OCI-LY1 (cell line): ENCODE measurements around the gene FBXO28.
A peak's percentile ranks its signal among the peaks of the same experiment; 100 is the strongest.

Experiments used
- H2AFZ ChIP-seq: fragments of 200-600 bp; sonication (generic), shearing (Covaris generic); 2 replicates; pipeline ENCODE4 v1.6.0; 2014; ENCODE audit warnings: antibody characterized with exemption, mild to moderate bottlenecking, low read length
- H3F3A ChIP-seq: fragments of 200-600 bp; sonication (generic), shearing (Covaris generic); 2 replicates; pipeline ENCODE4 v1.6.0; 2014; ENCODE audit warnings: mild to moderate bottlenecking, antibody characterized with exemption, low read length, moderate library complexity; ENCODE audit not compliant: insufficient read depth
- H3K27ac ChIP-seq: fragments of 200-600 bp; sonication (generic); 2 replicates; pipeline ENCODE4 v1.5.1; 2014; ENCODE audit warnings: low read length, mixed run types, mild to moderate bottlenecking, low read depth; ENCODE audit not compliant: poor library complexity, severe bottlenecking
- H3K27me3 ChIP-seq: fragments of 200-600 bp; sonication (generic); 2 replicates; pipeline ENCODE4 v1.6.0; 2014; ENCODE audit warnings: antibody characterized with exemption, mild to moderate bottlenecking, low read length, moderate library complexity; ENCODE audit not compliant: insufficient read depth
- H3K36me3 ChIP-seq: fragments of 200-600 bp; sonication (generic); 2 replicates; pipeline ENCODE4 v1.6.1; 2014; ENCODE audit warnings: mild to moderate bottlenecking, antibody characterized with exemption, low read length, moderate library complexity, mixed read lengths; ENCODE audit not compliant: insufficient read depth
- H3K4me1 ChIP-seq: fragments of 200-600 bp; sonication (generic); 2 replicates; pipeline ENCODE4 v1.5.1; 2014; ENCODE audit warnings: mild to moderate bottlenecking, low read length, moderate library complexity; ENCODE audit not compliant: insufficient read depth, severe bottlenecking
- H3K4me2 ChIP-seq: fragments of 200-600 bp; sonication (generic), shearing (Covaris generic); 2 replicates; pipeline ENCODE4 v1.6.1; 2014; ENCODE audit warnings: low read length
- H3K4me3 ChIP-seq: fragments of 200-600 bp; sonication (generic); 2 replicates; pipeline ENCODE4 v1.5.1; 2014; ENCODE audit warnings: low read length, low read depth, mild to moderate bottlenecking, mixed read lengths; ENCODE audit not compliant: poor library complexity, severe bottlenecking
- H3K79me2 ChIP-seq: fragments of 200-600 bp; shearing (Covaris generic); 2 replicates; pipeline ENCODE4 v1.6.1; 2016; ENCODE audit warnings: mixed run types, low read length, mixed read lengths; ENCODE audit not compliant: insufficient read depth
- H3K9ac ChIP-seq: fragments of 200-600 bp; sonication (generic), shearing (Covaris generic); 2 replicates; pipeline ENCODE4 v1.6.1; 2014; ENCODE audit warnings: mild to moderate bottlenecking, low read length, mixed read lengths
- H3K9me2 ChIP-seq: fragments of 200-600 bp; sonication (generic), shearing (Covaris generic); 2 replicates; pipeline ENCODE4 v1.6.1; 2014; ENCODE audit warnings: low read depth, mild to moderate bottlenecking, low read length, mixed read lengths
- H3K9me3 ChIP-seq: fragments of 200-600 bp; shearing (Covaris generic); 2 replicates; pipeline ENCODE4 v1.6.1; 2014; ENCODE audit warnings: low read length, mixed read lengths
- H4K20me1 ChIP-seq: fragments of 200-600 bp; sonication (generic), shearing (Covaris generic); 2 replicates; pipeline ENCODE4 v1.6.0; 2016; ENCODE audit warnings: mild to moderate bottlenecking, low read length; ENCODE audit not compliant: insufficient read depth
- EZH2 ChIP-seq: fragments of 200-600 bp; sonication (generic), shearing (Covaris generic); IDR thresholded peaks from 2 replicates; pipeline ENCODE4 v1.8.0; 2017; ENCODE audit warnings: borderline replicate concordance, mixed run types, mild to moderate bottlenecking, antibody characterized with exemption, low read length, moderate library complexity, mixed read lengths
- TF ChIP-seq, protein P1 (sequence below): fragments of 200-600 bp; sonication (generic), shearing (Covaris generic); IDR thresholded peaks from 2 replicates; pipeline ENCODE4 v1.5.1; 2017; ENCODE audit warnings: mild to moderate bottlenecking, antibody characterized with exemption, low read length, moderate library complexity, mixed read lengths

FBXO28 gene

DNA sequence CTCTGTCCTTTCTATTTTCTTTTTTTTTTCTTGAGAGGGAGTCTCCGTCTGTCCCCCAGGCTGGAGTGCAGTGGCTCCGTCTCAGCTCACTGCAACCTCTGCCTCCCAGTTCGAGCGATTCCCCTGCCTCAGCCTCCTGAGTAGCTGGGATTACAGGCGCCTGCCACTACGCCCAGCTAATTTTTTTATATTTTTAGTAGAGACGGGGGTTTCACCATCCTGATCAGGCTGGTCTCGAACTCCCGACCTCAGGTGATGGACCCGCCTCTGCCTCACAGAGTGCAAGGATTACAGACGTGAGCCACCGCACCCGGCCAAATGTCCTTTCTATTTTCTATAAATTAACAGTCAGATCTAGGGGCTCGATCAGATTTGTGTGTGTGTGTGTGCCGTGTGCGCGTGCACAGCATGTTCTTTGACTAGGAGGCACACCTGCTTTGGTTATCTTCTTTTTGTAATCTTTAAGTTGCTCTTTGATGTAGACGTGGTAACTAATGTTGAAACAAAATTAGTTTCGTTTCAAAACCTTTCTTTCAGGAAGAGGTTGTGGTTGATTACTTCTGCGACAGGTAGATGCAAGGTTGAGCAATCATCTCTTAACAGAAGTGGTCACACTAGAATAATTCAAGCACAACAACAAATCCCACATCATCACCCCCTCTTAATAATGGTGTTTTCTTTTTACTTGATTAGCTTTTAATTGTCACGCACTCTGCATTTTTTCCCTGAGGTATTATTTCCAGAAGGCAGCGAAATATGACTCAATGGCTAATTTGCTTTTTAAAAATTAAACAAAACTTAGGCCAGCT is 68.3 kb downstream of the FBXO28 start:
- Histone ChIP-seq H3K79me2 (peaks cover 35% of the 10 kb centered on the region), H3K9me3 (no peaks in the 10 kb centered on the region), H3K4me2 (peak overlapping the region; percentile 81), H3K4me3 (peak overlapping the region; percentile 88), H3K27ac (peak overlapping the region; percentile 86), H3K4me1 (peaks cover 37% of the 10 kb centered on the region), H3F3A (no peaks in the 10 kb centered on the region; the same call in 1 of the 2 replicates), H3K9ac (peak overlapping the region; percentile 90), H3K9me2 (no peaks in the 10 kb centered on the region), H2AFZ (peak overlapping the region; percentile 32), H4K20me1 (no peaks in the 10 kb centered on the region), H3K36me3 (peaks cover 9% of the 10 kb centered on the region), H3K27me3 (no peaks in the 10 kb centered on the region)
- TF ChIP-seq, protein P1, sequence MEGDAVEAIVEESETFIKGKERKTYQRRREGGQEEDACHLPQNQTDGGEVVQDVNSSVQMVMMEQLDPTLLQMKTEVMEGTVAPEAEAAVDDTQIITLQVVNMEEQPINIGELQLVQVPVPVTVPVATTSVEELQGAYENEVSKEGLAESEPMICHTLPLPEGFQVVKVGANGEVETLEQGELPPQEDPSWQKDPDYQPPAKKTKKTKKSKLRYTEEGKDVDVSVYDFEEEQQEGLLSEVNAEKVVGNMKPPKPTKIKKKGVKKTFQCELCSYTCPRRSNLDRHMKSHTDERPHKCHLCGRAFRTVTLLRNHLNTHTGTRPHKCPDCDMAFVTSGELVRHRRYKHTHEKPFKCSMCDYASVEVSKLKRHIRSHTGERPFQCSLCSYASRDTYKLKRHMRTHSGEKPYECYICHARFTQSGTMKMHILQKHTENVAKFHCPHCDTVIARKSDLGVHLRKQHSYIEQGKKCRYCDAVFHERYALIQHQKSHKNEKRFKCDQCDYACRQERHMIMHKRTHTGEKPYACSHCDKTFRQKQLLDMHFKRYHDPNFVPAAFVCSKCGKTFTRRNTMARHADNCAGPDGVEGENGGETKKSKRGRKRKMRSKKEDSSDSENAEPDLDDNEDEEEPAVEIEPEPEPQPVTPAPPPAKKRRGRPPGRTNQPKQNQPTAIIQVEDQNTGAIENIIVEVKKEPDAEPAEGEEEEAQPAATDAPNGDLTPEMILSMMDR = no peak
- no peak for TF ChIP-seq EZH2

DNA sequence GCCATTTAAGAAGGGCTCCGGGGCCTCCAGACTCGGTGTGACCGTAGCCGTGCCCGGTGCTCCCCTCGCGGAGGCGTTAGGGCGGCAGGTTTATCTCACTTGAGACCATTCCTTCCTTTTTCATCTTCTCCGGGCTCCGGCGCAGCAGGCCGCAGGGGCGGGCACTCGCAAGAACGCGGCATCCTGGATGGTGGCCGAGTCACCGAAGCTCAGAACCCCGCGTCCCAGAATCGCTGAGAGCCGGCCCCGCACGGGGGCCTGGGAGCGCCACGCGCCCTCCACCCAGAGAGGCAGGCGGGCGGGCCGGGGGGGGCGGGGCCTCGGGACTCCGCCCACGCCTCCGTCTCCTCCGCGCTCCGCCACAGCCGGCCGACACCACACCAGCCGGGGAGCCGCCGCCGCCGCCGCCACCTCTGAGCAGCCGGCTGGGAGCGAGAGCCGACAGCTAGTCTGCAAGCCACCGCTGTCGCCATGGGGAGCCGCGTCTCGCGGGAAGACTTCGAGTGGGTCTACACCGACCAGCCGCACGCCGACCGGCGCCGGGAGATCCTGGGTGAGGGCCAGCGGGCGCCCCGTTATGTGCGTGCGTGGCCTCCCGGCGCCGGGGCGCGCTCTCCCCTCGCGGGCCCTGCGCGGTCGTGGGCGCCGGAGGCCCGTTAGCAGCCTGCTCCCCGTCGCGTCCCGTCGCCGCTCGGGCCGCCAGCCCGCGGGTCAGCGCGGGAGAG is 69.1 kb downstream of the FBXO28 start, which contains the start of gene DEGS1:
TSS of gene DEGS1 (plus strand) at position 375 of the 725 bp plus-strand sequence. CDS start at position 472, 97 bp downstream.
- Histone ChIP-seq H3K79me2 (peaks cover 43% of the 10 kb centered on the region), H3K27me3 (no peaks in the 10 kb centered on the region), H3K9me3 (no peaks in the 10 kb centered on the region), H4K20me1 (no peaks in the 10 kb centered on the region), H3F3A (no peaks in the 10 kb centered on the region; the same call in 1 of the 2 replicates), H3K4me2 (peak within 1 kb of the TSS; percentile 81), H3K9ac (peak within 1 kb of the TSS; percentile 90), H3K27ac (peak within 1 kb of the TSS; percentile 86), H3K4me3 (peak within 1 kb of the TSS; percentile 88), H3K36me3 (peaks cover 17% of the 10 kb centered on the region), H3K4me1 (peaks cover 37% of the 10 kb centered on the region), H2AFZ (peak within 1 kb of the TSS; percentile 32), H3K9me2 (no peaks in the 10 kb centered on the region)
- TF ChIP-seq EZH2 = no peak
- TF ChIP-seq, protein P1 = no peak

DNA sequence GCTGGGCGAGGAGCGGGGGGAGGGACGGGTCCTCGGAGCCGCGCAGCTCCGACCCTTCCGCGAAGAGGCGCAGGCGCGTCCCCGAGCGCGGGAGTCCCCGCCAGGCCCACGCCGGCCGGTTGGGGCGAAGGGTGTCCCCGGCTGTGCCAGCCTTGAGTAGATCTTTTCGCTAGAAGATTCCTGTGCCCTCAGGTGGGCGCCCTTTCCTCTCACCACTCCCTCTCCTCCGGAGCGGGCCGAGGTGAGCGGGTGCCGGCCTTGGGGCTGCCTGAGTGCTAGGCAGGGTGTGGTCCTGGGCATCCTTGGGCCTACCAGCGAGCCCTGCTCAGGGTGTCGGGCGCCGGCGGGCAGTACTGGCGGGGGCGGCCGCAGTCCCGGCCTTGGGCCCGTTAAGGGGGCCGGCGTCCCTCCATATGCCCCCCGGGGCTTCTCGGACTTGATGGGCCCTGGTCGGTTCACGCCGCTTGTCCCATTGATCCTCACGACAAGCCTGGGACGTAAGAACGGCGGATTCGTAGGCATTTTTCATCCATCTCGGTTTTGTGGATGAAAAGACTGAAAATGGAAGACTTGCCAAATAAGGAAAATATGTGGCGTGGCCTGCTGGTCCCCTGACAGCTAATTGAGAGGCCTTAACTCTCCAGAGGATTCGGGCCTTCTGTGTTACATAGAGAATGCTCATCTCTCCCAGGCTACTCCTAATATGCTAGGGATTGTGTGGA is 69.8 kb downstream of the FBXO28 start:
- Histone ChIP-seq H3K79me2 (peaks cover 50% of the 10 kb centered on the region), H2AFZ (no peak overlapping the region)
- TF ChIP-seq, protein P1 = peak; percentile 22; the same call in 1 of the 2 replicates
- no peak for TF ChIP-seq EZH2

More for the DNA sequence above, 69.8 kb downstream of the FBXO28 start:
- peak overlapping the region; percentile 88 for H3K4me3 ChIP-seq
- H3F3A ChIP-seq = no peaks in the 10 kb centered on the region; the same call in 1 of the 2 replicates
- peak overlapping the region; percentile 90 for H3K9ac ChIP-seq
- peak overlapping the region; percentile 81 for H3K4me2 ChIP-seq
- peak overlapping the region; percentile 86 for H3K27ac ChIP-seq
- no peaks in the 10 kb centered on the region for H4K20me1 ChIP-seq
- peaks cover 37% of the 10 kb centered on the region for H3K4me1 ChIP-seq
- H3K9me2 ChIP-seq = no peaks in the 10 kb centered on the region
- no peaks in the 10 kb centered on the region; the same call in 1 of the 2 replicates for H3K9me3 ChIP-seq
- H3K27me3 ChIP-seq = no peaks in the 10 kb centered on the region
- H3K36me3 ChIP-seq = peaks cover 22% of the 10 kb centered on the region
